NCI-H226 (cell line): ENCODE results near the gene TNS3.
"Not testable (repeated sequence)": the region's sequence is repeated elsewhere in the genome, so short reads cannot be mapped to it uniquely, and the experiment has no call there.

Experiments
- DNase-seq: peaks from one replicate; pipeline ENCODE4 v3.0.0-alpha.2; 2015

Gene TNS3

GRCh38 chr7:47581804-47582763, at the start of gene TNS3:
Gene TNS3, minus strand, starts transcription at chr7:47582111. Its CDS starts 142,475 bp downstream, at chr7:47439636.
- peak; percentile 40 for DNase-seq

GRCh38 chr7:47631711-47632110, 49.8 kb upstream of the TNS3 start:
- DNase-seq = no peak

GRCh38 chr7:47627580-47628283, 45.8 kb upstream of the TNS3 start:
- DNase-seq = no peak

- no peak for DNase-seq
Measured at GRCh38 chr7:47625861-47626715, 44.2 kb upstream of the TNS3 start.

- DNase-seq = no peak
Measured at GRCh38 chr7:47624689-47625088, 42.8 kb upstream of the TNS3 start.

GRCh38 chr7:47622946-47623640, 41.2 kb upstream of the TNS3 start:
- no peak for DNase-seq

GRCh38 chr7:47622586-47622945, 40.7 kb upstream of the TNS3 start:
- no peak for DNase-seq

- DNase-seq = no peak
Measured at GRCh38 chr7:47621979-47622561, 40.2 kb upstream of the TNS3 start.

GRCh38 chr7:47621347-47621746, 39.4 kb upstream of the TNS3 start:
- no peak for DNase-seq

GRCh38 chr7:47619806-47620205, 37.9 kb upstream of the TNS3 start:
- DNase-seq = no peak

GRCh38 chr7:47617131-47617530, 35.2 kb upstream of the TNS3 start:
- DNase-seq = no peak

GRCh38 chr7:47614450-47614849, 32.5 kb upstream of the TNS3 start:
- no peak for DNase-seq

- no peak for DNase-seq
Measured at GRCh38 chr7:47611045-47611511, 29.2 kb upstream of the TNS3 start.

- peak; percentile 48 for DNase-seq
Measured at GRCh38 chr7:47610506-47611044, 28.7 kb upstream of the TNS3 start.

GRCh38 chr7:47609803-47610452, 28.0 kb upstream of the TNS3 start:
- peak; percentile 88 for DNase-seq

- not testable (repeated sequence) for DNase-seq
Measured at GRCh38 chr7:47606593-47607046, 24.7 kb upstream of the TNS3 start.

- no peak for DNase-seq
Measured at GRCh38 chr7:47605816-47606575, 24.1 kb upstream of the TNS3 start.

- no peak for DNase-seq
Measured at GRCh38 chr7:47604496-47604890, 22.6 kb upstream of the TNS3 start.

GRCh38 chr7:47603514-47604255, 21.8 kb upstream of the TNS3 start:
- not testable (repeated sequence) for DNase-seq
